Measurements from ENCODE around the gene DUSP22. TPM values are rescaled to one million over a fixed set of nuclear protein-coding genes. Genes with fewer than 3 reads are reported as not detected.
"Not testable (repeated sequence)": the region's sequence is repeated elsewhere in the genome, so short reads cannot be mapped to it uniquely, and the experiment has no call there.

DUSP22 gene
- total and polyA plus RNA-seq, 7 donors, result 31.6 to 58.0 (median 49.7) TPM

DNA sequence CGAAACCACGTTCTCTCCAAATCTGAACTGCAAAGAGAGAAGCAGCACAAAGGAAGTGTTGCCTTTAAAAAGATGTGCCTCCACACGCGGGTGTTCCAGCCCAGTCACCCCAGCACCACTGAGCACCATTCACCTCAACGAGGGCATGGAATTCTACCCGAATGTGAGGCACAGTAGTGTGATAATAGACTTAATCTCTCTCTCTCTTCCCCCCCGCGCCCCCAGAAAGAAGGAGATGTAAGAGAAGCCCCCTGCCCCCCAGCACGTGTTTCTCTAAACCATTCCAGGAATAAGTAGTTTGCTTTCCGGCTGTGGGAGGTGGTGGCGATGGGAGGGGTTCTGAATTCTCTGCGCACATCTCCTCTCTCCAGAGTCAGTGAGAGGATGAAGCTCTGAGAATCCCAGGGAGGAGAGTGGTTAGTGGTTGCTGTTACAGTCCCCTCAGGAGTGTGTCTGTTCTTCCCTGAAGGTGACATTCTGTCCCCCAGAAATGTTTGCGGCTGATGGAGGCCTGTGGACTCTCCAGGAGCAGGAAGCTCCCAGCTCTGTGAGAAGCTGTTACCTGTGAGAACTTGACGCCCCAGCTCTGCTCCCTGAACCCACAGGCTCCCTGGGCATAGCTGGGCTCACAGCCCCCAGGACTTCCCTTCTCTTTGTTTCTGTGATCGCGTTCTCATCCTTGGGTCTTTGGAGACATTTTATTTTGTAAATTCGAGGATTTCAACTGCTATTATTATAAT lies 75.8 kb downstream of the DUSP22 start:
- ATAC-seq (no peak), DNase-seq (no peak)
- Histone ChIP-seq H3K4me3 (no peak overlapping the region), H3K27me3 (ENCODE audit: insufficient read depth in 3 of 3, low read length in 2 of 3) (peaks cover 0 to 31% (median 3%) of the 10 kb centered on the region in 3 donors), H3K27ac (no peak overlapping the region), H3K4me1 (no peaks in the 10 kb centered on the region), H3K9me3 (peaks cover 8% of the 10 kb centered on the region), H3K36me3 (ENCODE audit: insufficient read depth in 1 of 2, low read depth in 1 of 2) (no peaks in the 10 kb centered on the region)
- TF ChIP-seq, protein P1, sequence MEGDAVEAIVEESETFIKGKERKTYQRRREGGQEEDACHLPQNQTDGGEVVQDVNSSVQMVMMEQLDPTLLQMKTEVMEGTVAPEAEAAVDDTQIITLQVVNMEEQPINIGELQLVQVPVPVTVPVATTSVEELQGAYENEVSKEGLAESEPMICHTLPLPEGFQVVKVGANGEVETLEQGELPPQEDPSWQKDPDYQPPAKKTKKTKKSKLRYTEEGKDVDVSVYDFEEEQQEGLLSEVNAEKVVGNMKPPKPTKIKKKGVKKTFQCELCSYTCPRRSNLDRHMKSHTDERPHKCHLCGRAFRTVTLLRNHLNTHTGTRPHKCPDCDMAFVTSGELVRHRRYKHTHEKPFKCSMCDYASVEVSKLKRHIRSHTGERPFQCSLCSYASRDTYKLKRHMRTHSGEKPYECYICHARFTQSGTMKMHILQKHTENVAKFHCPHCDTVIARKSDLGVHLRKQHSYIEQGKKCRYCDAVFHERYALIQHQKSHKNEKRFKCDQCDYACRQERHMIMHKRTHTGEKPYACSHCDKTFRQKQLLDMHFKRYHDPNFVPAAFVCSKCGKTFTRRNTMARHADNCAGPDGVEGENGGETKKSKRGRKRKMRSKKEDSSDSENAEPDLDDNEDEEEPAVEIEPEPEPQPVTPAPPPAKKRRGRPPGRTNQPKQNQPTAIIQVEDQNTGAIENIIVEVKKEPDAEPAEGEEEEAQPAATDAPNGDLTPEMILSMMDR (IDR thresholded peaks at IDR 0.05), result no peak
- WGBS, 3 donors, result 72 to 79% (median 73%) methylated on average over 17 of the region's 17 CpGs
- intact Hi-C loops (cut with DNase I), result no loop called here

DNA sequence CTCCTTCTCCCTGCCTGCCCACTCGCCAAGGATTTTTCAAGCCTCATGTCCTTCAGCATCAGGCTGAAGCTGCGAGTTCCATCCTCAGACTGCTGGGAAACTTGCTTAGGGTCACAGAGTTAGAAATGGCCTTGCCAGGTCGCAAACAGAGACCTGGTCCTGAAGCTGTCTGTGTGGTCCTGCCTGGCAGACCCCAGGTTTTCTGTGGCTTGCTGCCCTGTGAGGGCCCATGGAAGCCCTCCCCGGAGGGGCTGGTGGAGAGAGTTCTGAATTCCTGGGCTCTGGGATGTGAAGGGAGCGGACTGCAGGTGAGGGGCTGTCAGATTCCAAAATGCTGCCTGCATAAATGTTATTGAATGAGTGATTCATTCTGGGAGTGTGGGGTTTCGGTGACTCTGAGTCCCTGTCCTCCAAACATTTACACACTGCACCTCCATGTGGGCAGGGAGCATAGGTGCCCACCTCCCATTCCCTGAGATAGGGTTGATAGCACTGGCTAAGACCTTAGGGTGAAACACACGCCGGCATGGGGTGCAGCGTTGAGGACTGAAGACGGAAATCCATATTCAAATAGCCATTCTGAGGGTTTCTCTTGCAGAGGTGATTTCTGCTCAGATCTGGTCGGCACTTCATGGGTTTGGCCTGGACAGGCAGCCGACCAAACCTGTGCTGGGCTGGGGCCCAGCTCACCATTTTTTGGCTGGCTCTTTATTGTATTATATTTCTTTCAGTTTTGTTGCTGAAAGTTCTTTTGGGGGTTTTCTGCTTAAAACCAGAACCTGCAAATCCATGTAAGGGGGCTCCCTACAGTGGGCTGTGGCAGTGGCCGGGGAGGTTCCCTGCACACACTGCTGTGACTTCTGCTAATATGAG lies 77.5 kb downstream of the DUSP22 start:
- Histone ChIP-seq H3K9me3 (no peaks in the 10 kb centered on the region), H3K27ac (no peak overlapping the region), H3K4me3 (no peak overlapping the region), H3K4me1 (no peaks in the 10 kb centered on the region), H3K27me3 (ENCODE audit: insufficient read depth in 3 of 3, low read length in 2 of 3) (peaks cover 0 to 48% (median 4%) of the 10 kb centered on the region in 3 donors), H3K36me3 (ENCODE audit: insufficient read depth in 1 of 2, low read depth in 1 of 2) (no peaks in the 10 kb centered on the region)
- TF ChIP-seq, protein P1 (IDR thresholded peaks at IDR 0.05), result no peak
- WGBS, 3 donors, result 77 to 84% (median 77%) methylated on average over 13 of the region's 13 CpGs
- DNase-seq (no peak), ATAC-seq (no peak)
- intact Hi-C loops (cut with DNase I), result no loop called here

DNA sequence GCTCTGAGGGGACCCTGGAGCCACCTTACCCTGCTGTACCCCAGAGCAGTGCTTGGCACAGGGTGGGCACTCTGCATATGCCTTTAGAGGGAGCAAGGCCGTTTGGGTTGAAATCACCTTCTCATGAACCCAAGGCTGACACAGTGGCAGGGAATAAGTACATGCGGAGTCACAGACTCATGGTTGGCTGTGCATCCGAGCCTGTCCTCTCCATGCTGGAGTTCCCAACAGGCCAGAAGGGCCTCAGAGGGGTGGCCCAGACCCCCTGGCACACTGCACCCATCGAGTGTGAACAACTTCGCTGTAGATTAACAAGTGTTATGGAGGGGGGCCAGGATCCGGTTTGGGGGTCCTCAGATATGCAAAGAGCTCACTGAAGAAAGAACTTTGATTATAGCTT lies 78.3 kb downstream of the DUSP22 start:
- DNase-seq (no peak), ATAC-seq (no peak)
- intact Hi-C loops (cut with DNase I), result no loop called here
- 72 to 74% (median 74%) methylated on average over 6 of the region's 6 CpGs for WGBS, 3 donors
- peaks cover 0 to 56% (median 4%) of the 10 kb centered on the region in 3 donors for H3K27me3 ChIP-seq (ENCODE audit: insufficient read depth in 3 of 3, low read length in 2 of 3)
- no peaks in the 10 kb centered on the region for H3K4me1 ChIP-seq
- TF ChIP-seq, protein P1 (IDR thresholded peaks at IDR 0.05), result no peak
- no peaks in the 10 kb centered on the region for H3K36me3 ChIP-seq (ENCODE audit: insufficient read depth in 1 of 2, low read depth in 1 of 2)
- no peak overlapping the region for H3K27ac ChIP-seq
- H3K9me3 ChIP-seq, result no peaks in the 10 kb centered on the region
- H3K4me3 ChIP-seq, result no peak overlapping the region

DNA sequence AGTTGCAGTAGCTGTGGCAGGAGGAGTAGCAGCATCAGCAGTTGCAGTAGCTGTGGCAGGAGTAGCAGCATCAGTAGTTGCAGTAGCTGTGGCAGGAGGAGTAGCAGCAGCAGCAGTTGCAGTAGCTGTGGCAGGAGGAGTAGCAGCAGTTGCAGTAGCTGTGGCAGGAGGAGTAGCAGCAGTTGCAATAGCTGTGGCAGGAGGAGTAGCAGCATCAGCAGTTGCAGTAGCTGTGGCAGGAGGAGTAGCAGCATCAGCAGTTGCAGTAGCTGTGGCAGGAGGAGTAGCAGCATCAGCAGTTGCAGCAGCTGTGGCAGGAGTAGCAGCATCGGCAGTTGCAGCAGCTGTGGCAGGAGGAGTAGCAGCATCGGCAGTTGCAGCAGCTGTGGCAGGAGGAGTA lies 79.6 kb downstream of the DUSP22 start:
- ATAC-seq; H3K4me3 ChIP-seq; H3K36me3 ChIP-seq (ENCODE audit: insufficient read depth in 1 of 2, low read depth in 1 of 2); H3K9me3 ChIP-seq; H3K4me1 ChIP-seq; H3K27ac ChIP-seq; intact Hi-C loops (cut with DNase I); DNase-seq: not testable (repeated sequence)
- H3K27me3 ChIP-seq (ENCODE audit: insufficient read depth in 3 of 3, low read length in 2 of 3), result peaks cover 0 to 60% (median 4%) of the 10 kb centered on the region in 3 donors
- WGBS, 3 donors, result 70 to 86% (median 72%) methylated on average over 2 of the region's 2 CpGs

DNA sequence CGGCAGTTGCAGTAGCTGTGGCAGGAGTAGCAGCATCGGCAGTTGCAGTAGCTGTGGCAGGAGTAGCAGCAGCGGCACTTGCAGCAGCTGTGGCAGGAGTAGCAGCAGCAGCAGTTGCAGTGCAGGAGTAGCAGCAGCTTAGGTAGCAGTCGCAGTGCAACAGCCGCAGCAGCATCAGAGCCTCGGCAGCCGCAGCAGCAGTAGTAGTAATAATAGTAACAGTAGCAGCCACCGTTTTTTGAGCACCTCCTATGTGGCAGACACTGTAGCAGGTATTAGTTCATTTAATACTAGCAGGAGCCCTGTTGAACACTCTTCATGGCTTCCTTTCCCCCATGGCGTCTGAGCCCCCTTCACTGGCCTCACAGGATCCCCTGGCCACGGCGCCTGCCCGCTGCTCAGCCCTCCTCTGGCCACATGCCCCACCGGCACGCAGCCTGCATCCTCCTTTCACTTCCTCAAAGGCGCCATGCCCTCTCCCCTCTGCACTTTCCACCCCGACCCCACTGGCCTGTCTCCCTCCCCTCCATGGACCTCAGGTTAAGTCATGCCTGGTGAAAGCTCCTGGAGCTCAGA lies 80.1 kb downstream of the DUSP22 start:
- 70 to 77% (median 72%) methylated on average over 16 of the region's 16 CpGs for WGBS, 3 donors
- intact Hi-C loops (cut with DNase I), result no loop called here
- Histone ChIP-seq H3K27ac (no peak overlapping the region), H3K4me3 (no peak overlapping the region), H3K27me3 (ENCODE audit: insufficient read depth in 3 of 3, low read length in 2 of 3) (peaks cover 0 to 60% (median 4%) of the 10 kb centered on the region in 3 donors), H3K36me3 (ENCODE audit: insufficient read depth in 1 of 2, low read depth in 1 of 2) (no peaks in the 10 kb centered on the region), H3K4me1 (no peaks in the 10 kb centered on the region), H3K9me3 (no peaks in the 10 kb centered on the region)
- no peak for DNase-seq
- ATAC-seq, result no peak
- TF ChIP-seq, protein P1 (IDR thresholded peaks at IDR 0.05), result no peak

All from psoas muscle (tissue), 8 donors.